CD4-positive, CD25-positive, alpha-beta regulatory T cell (primary cell): ENCODE data around the gene HEYL. TPM values are rescaled to one million over a fixed set of nuclear protein-coding genes. Genes with fewer than 3 reads are reported as not detected.

Source experiments
- ATAC-seq, 2 donors: fragments of 150-1000 bp; cut with Tn5 transposase; one replicate each; pipeline ENCODE4 v1.10.0; 2021; ENCODE audit warnings: low read depth in 2 of 2, moderate number of reproducible peaks in 2 of 2, moderate library complexity in 1 of 2
- DNase-seq, 3 donors: peaks; one replicate each; pipeline versions ENCODE4 v3.0.0 to v3.0.0-alpha.2; 2012 to 2022; ENCODE audit warnings: mixed read lengths in 1 of 3
- H3K27ac ChIP-seq: one replicate; pipeline ENCODE4 v1.7.0; 2013; ENCODE audit warnings: mild to moderate bottlenecking, low read length; ENCODE audit not compliant: insufficient read depth, poor library complexity, severe bottlenecking
- H3K27me3 ChIP-seq: one replicate; pipeline ENCODE4 v1.7.0; 2013; ENCODE audit warnings: low read length; ENCODE audit not compliant: control insufficient read depth, insufficient read depth
- H3K36me3 ChIP-seq: one replicate; pipeline ENCODE4 v1.7.0; 2013; ENCODE audit warnings: mild to moderate bottlenecking, low read length, moderate library complexity; ENCODE audit not compliant: control insufficient read depth, insufficient read depth
- H3K4me1 ChIP-seq: 2 replicates; pipeline ENCODE4 v1.7.0; 2013; ENCODE audit warnings: mild to moderate bottlenecking, low read length; ENCODE audit not compliant: insufficient read depth, control insufficient read depth, poor library complexity, severe bottlenecking
- H3K4me3 ChIP-seq: one replicate; pipeline ENCODE4 v1.7.0; 2013; ENCODE audit warnings: low read depth, mild to moderate bottlenecking, low read length, moderate library complexity
- H3K9me3 ChIP-seq, 2 experiments: 1 replicate in 1 of 2; 2 replicates in 1 of 2; pipeline ENCODE4 v1.7.0; 2013; ENCODE audit warnings: low read length in 2 of 2, mild to moderate bottlenecking in 1 of 2, moderate library complexity in 1 of 2; ENCODE audit not compliant: control insufficient read depth in 2 of 2
- H3K27ac Mint-ChIP-seq, 3 donors: one replicate each; pipeline ENCODE4 v1.8.0; 2020 to 2022; ENCODE audit warnings: mild to moderate bottlenecking in 3 of 3, mixed read lengths in 3 of 3, moderate library complexity in 2 of 3
- H3K27me3 Mint-ChIP-seq: one replicate; pipeline ENCODE4 v1.8.0; 2022; ENCODE audit warnings: mild to moderate bottlenecking, mixed read lengths
- H3K36me3 Mint-ChIP-seq: one replicate; pipeline ENCODE4 v1.8.0; 2020; ENCODE audit warnings: mixed read lengths
- H3K4me1 Mint-ChIP-seq, 4 donors: one replicate each; pipeline ENCODE4 v1.8.0; 2020 to 2022; ENCODE audit warnings: mixed read lengths in 4 of 4, mild to moderate bottlenecking in 1 of 4
- H3K4me3 Mint-ChIP-seq, 4 donors: one replicate each; pipeline ENCODE4 v1.8.0; 2020 to 2022; ENCODE audit warnings: mild to moderate bottlenecking in 4 of 4, mixed read lengths in 4 of 4, moderate library complexity in 3 of 4
- H3K9me3 Mint-ChIP-seq, 7 donors: one replicate each; pipeline ENCODE4 v1.8.0; 2020 to 2022; ENCODE audit warnings: mixed read lengths in 7 of 7, mild to moderate bottlenecking in 3 of 7, moderate library complexity in 2 of 7
- polyA plus RNA-seq, 4 donors: library from polyadenylated mRNA; unstranded; fragments of 300-500 nt; fragmentation: Illumina TruSeq; gene quantifications; one replicate each; pipeline ENCODE4 v1.2.3, GENCODE V29; 2021
- total RNA-seq: library from RNA; stranded (reverse); gene quantifications from one replicate; pipeline ENCODE4 v1.2.3, GENCODE V29; 2022

The HEYL gene
- total and polyA plus RNA-seq, 5 donors from 2014 or later, result 0.25 TPM; not detected in 4

DNA sequence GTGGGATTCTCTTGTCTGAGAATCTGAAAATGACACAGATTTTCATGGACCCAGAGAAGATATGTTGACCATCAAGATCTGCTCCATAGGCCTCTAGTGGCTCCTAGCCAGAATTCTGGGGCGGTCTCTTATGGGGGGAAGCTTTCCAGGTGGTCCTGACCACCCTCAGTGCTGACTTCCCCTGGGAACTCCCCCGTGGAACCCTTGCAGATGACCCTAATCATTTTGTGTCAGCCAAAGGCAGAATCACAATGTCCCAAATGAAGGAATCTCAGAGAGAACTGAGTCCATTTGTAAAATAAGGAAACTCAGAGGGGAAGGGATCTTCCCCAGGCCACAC, 3.6 kb downstream of the HEYL start:
- Histone ChIP-seq H3K4me1 (peaks cover 8% of the 10 kb centered on the region), H3K36me3 (no peaks in the 10 kb centered on the region), H3K9me3 (no peaks in the 10 kb centered on the region), H3K27me3 (peaks cover 9% of the 10 kb centered on the region), H3K27ac (no peak overlapping the region), H3K4me3 (no peak overlapping the region)
- no peaks in the 10 kb centered on the region for H3K9me3 Mint-ChIP-seq
- H3K36me3 Mint-ChIP-seq, result peaks cover 4% of the 10 kb centered on the region
- peaks cover 36% of the 10 kb centered on the region for H3K27me3 Mint-ChIP-seq
- ATAC-seq, result no peak
- H3K4me1 Mint-ChIP-seq, result peaks cover 0 to 22% (median 0%) of the 10 kb centered on the region in 4 donors
- H3K27ac Mint-ChIP-seq, result no peak overlapping the region
- H3K4me3 Mint-ChIP-seq, result no peak overlapping the region
- no peak for DNase-seq

GRCh38 chr1:39635205-39635870, 4.1 kb downstream of the HEYL start:
- DNase-seq, result no peak
- no peak overlapping the region for H3K4me3 ChIP-seq
- H3K27me3 Mint-ChIP-seq, result peaks cover 40% of the 10 kb centered on the region

DNA sequence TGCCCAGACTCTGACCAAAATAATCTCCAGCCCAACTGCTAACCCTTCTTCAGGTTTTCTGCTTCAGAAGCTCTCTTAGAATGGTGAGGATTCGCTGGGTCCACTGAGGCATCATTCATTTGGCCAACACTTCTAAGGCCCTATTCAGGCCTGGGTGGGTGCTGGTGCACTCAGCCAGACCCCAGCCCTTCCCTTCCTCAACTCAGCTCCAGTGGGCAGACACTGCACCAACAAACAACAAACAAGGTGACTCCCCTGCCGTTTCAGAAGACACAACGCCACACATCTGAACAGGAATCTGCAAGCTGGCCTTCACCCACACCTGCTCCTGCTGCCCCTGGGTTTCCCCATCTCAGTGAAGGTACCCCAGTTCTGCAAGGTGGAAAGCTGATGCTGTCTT, 6.0 kb downstream of the HEYL start:
- Mint-ChIP-seq H3K4me3 (no peak overlapping the region), H3K4me1 (peaks cover 0 to 16% (median 0%) of the 10 kb centered on the region in 4 donors), H3K27me3 (peaks cover 39% of the 10 kb centered on the region), H3K36me3 (peaks cover 4% of the 10 kb centered on the region), H3K9me3 (no peaks in the 10 kb centered on the region), H3K27ac (peak overlapping the region in 1 of 3 donors; percentile 53)
- no peak overlapping the region for H3K27ac ChIP-seq
- no peaks in the 10 kb centered on the region for H3K36me3 ChIP-seq
- ATAC-seq, result no peak
- DNase-seq, result no peak
- H3K4me3 ChIP-seq, result no peak overlapping the region
- H3K27me3 ChIP-seq, result peaks cover 2% of the 10 kb centered on the region
- no peaks in the 10 kb centered on the region for H3K4me1 ChIP-seq
- H3K9me3 ChIP-seq, result no peaks in the 10 kb centered on the region

More at GRCh38 chr1:39635205-39635870, 4.1 kb downstream of the HEYL start:
- no peak for ATAC-seq
- peaks cover 9% of the 10 kb centered on the region for H3K27me3 ChIP-seq
- Mint-ChIP-seq H3K4me1 (peaks cover 0 to 22% (median 0%) of the 10 kb centered on the region in 4 donors), H3K4me3 (no peak overlapping the region), H3K27ac (no peak overlapping the region), H3K9me3 (no peaks in the 10 kb centered on the region), H3K36me3 (peaks cover 4% of the 10 kb centered on the region)
- no peaks in the 10 kb centered on the region for H3K36me3 ChIP-seq
- H3K4me1 ChIP-seq, result peaks cover 8% of the 10 kb centered on the region
- no peaks in the 10 kb centered on the region for H3K9me3 ChIP-seq
- no peak overlapping the region for H3K27ac ChIP-seq

GRCh38 chr1:39632682-39633417, 6.6 kb downstream of the HEYL start:
- Histone ChIP-seq H3K36me3 (no peaks in the 10 kb centered on the region), H3K4me3 (no peak overlapping the region), H3K27ac (no peak overlapping the region), H3K9me3 (no peaks in the 10 kb centered on the region), H3K27me3 (peaks cover 2% of the 10 kb centered on the region), H3K4me1 (no peaks in the 10 kb centered on the region)
- H3K27me3 Mint-ChIP-seq, result peaks cover 33% of the 10 kb centered on the region
- no peaks in the 10 kb centered on the region for H3K9me3 Mint-ChIP-seq
- ATAC-seq (no peak), DNase-seq (no peak)
- no peak overlapping the region for H3K27ac Mint-ChIP-seq
- H3K4me1 Mint-ChIP-seq, result peaks cover 0 to 16% (median 0%) of the 10 kb centered on the region in 4 donors
- H3K4me3 Mint-ChIP-seq, result no peak overlapping the region
- H3K36me3 Mint-ChIP-seq, result peaks cover 4% of the 10 kb centered on the region

DNA sequence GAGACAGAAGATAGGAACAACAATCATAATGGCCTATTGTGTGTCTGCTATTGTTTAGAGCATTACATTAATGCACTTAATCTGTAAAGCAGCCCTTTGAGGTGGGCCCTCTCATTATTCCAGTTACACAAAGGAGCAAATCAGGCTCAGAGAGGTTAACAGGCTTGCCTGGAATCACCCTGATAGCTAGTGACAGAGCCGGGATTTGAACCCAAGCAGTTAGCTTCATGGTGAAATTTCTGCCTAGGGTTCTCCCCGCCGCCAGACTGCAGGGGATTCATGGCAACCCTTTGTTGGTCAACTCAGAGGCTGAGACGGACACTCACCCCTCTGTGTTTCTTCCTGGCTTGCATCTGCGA, 7.1 kb downstream of the HEYL start:
- H3K27me3 ChIP-seq, result peaks cover 2% of the 10 kb centered on the region
- H3K4me3 ChIP-seq, result no peak overlapping the region
- no peak overlapping the region for H3K27ac ChIP-seq
- no peaks in the 10 kb centered on the region for H3K9me3 ChIP-seq
- H3K36me3 Mint-ChIP-seq, result peaks cover 4% of the 10 kb centered on the region
- peaks cover 28% of the 10 kb centered on the region for H3K27me3 Mint-ChIP-seq
- H3K9me3 Mint-ChIP-seq, result no peaks in the 10 kb centered on the region
- H3K4me1 ChIP-seq, result no peaks in the 10 kb centered on the region
- no peak overlapping the region for H3K4me3 Mint-ChIP-seq
- ATAC-seq (no peak), DNase-seq (no peak)
- H3K4me1 Mint-ChIP-seq, result peaks cover 0 to 16% (median 0%) of the 10 kb centered on the region in 4 donors
- no peaks in the 10 kb centered on the region for H3K36me3 ChIP-seq
- no peak overlapping the region for H3K27ac Mint-ChIP-seq

- Histone ChIP-seq H3K4me3 (no peak overlapping the region), H3K27ac (no peak overlapping the region), H3K36me3 (no peaks in the 10 kb centered on the region), H3K4me1 (no peaks in the 10 kb centered on the region), H3K9me3 (no peaks in the 10 kb centered on the region), H3K27me3 (no peaks in the 10 kb centered on the region)
- peak in 1 of 3 donors; percentile 10 for DNase-seq
- Mint-ChIP-seq H3K27me3 (peaks cover 26% of the 10 kb centered on the region), H3K9me3 (no peaks in the 10 kb centered on the region), H3K4me3 (no peak overlapping the region), H3K27ac (no peak overlapping the region), H3K36me3 (peaks cover 4% of the 10 kb centered on the region), H3K4me1 (peaks cover 0 to 16% (median 0%) of the 10 kb centered on the region in 4 donors)
- ATAC-seq, result no peak
These were observed 7.8 kb downstream of the HEYL start for GRCh38 chr1:39631361-39632322.

- DNase-seq (no peak), ATAC-seq (no peak)
- H3K27ac ChIP-seq, result no peak overlapping the region
- Mint-ChIP-seq H3K4me3 (no peak overlapping the region), H3K9me3 (no peaks in the 10 kb centered on the region), H3K4me1 (peaks cover 0 to 16% (median 0%) of the 10 kb centered on the region in 4 donors), H3K27ac (no peak overlapping the region), H3K27me3 (peaks cover 8% of the 10 kb centered on the region), H3K36me3 (no peaks in the 10 kb centered on the region)
- no peak overlapping the region for H3K4me3 ChIP-seq
- no peaks in the 10 kb centered on the region for H3K9me3 ChIP-seq
- no peaks in the 10 kb centered on the region for H3K36me3 ChIP-seq
- no peaks in the 10 kb centered on the region for H3K27me3 ChIP-seq
- no peaks in the 10 kb centered on the region for H3K4me1 ChIP-seq
These were observed 10.6 kb downstream of the HEYL start for GRCh38 chr1:39628807-39629350.
